Lower leg skin (tissue), 4 donors: ENCODE measurements around the gene OGDH. TPM values are rescaled to one million over a fixed set of nuclear protein-coding genes. Genes with fewer than 3 reads are reported as not detected.

Experiments
- DNase-seq, 2 donors: peaks; one replicate each; pipeline ENCODE4 v3.0.0-alpha.2; 2019; ENCODE audit warnings: low spot score in 2 of 2
- H3K4me3 ChIP-seq: fragments of 200-600 bp; sonication (generic); 2 replicates; pipeline ENCODE4 v1.5.1; 2017; ENCODE audit warnings: mild to moderate bottlenecking, low read depth; ENCODE audit not compliant: poor library complexity, severe bottlenecking
- CTCF ChIP-seq, 3 donors: fragments of 450-650 bp; IDR thresholded peaks; one replicate each; pipeline ENCODE4 v1.5.1; 2016; ENCODE audit warnings: antibody characterized with exemption in 3 of 3, mild to moderate bottlenecking in 3 of 3, moderate library complexity in 2 of 3
- POLR2A ChIP-seq, 2 donors: fragments of 450-650 bp; IDR thresholded peaks; one replicate each; pipeline ENCODE4 v1.6.1; 2016 to 2017; ENCODE audit warnings: antibody characterized with exemption in 2 of 2, mild to moderate bottlenecking in 1 of 2, moderate library complexity in 1 of 2
- WGBS, 2 donors: methylation state at CpG; one replicate each; pipeline ENCODE4 v1.1.5; 2018; 5-methylcytosine and 5-hydroxymethylcytosine counted together
- intact Hi-C: fragments of 100-400 bp; cut with DNase I; formaldehyde crosslinking; loops from one replicate; pipeline ENCODE4 v1.15.0; 2023; ENCODE audit warnings: low total_unique reads
- total RNA-seq, 4 donors: library from RNA; depleted of rRNA; stranded (reverse); fragments of >200 nt; gene quantifications; one replicate each; pipeline ENCODE4 v1.1.0, GENCODE V29; 2016

OGDH gene
- total RNA-seq, 4 donors from 2014 or later = 106 to 152 (median 126) TPM

- H3K4me3 ChIP-seq = no peak overlapping the region
- 87% methylated on average over 5 of the region's 5 CpGs for WGBS, 2 donors
- intact Hi-C loops = no loop called here
- no peak for DNase-seq
- TF ChIP-seq CTCF (IDR thresholded peaks at IDR 0.05) = no peak
- no peak for TF ChIP-seq POLR2A (IDR thresholded peaks at IDR 0.05)
Observed at GRCh38 chr7:44652535-44652934, 46.1 kb downstream of the OGDH start.

DNA sequence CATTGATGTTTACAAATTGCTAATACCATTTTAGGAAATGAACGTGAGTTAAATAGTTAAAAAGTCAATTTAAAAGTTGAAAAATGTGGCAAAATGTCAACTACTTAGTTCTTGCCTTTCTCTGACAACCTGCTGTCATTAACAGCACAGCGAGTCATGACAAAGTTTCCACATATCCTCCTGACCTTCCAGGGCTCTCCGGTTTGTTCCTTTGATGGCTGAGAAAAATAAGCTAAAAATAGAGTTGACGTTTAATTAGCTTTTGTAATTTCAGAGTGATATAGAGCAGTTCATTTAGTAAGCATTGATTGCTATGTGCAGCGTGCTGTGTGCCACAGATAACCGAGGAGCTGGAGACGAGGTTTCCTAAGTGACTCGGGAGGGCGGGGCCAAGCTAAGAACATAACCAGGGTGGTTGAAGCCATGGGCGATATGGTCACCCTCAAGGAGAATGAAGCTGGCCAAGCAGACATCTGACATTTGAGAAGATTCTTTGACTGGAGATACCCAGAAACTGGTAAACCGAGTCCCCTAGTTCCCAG lies 47.9 kb downstream of the OGDH start:
- no peak overlapping the region for H3K4me3 ChIP-seq
- 89% methylated on average over 11 of the region's 11 CpGs for WGBS, 2 donors
- DNase-seq = no peak
- intact Hi-C loops = no loop called here
- TF ChIP-seq CTCF (IDR thresholded peaks at IDR 0.05) (no peak), POLR2A (IDR thresholded peaks at IDR 0.05) (no peak)

- WGBS, 2 donors = 82 to 92% methylated on average over 1 of the region's 1 CpG
- intact Hi-C loops = no loop called here
- TF ChIP-seq CTCF (IDR thresholded peaks at IDR 0.05) (no peak), POLR2A (IDR thresholded peaks at IDR 0.05) (no peak)
- no peak for DNase-seq
- H3K4me3 ChIP-seq = no peak overlapping the region
Observed at GRCh38 chr7:44655341-44655740, 48.9 kb downstream of the OGDH start.

DNA sequence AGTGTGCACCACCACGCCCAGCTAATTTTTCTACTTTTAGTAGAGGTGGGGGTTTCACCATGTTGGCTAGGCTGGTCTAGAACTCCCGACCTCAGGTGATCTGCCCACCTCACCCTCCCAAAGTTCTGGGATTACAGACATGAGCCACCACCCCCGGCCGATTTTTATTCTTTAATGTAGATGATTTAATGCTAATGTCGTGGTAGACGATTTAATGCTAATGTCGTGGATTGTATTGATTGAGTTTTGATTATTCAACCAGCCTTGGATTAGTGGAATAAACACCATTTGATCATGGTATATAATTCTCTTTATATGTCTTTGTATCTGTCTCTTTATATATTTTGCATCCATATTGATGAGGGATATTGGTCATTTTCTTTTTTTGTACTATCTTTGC lies 52.6 kb downstream of the OGDH start:
- TF ChIP-seq CTCF (IDR thresholded peaks at IDR 0.05) = no peak
- TF ChIP-seq POLR2A (IDR thresholded peaks at IDR 0.05) = no peak
- no peak overlapping the region for H3K4me3 ChIP-seq
- no peak for DNase-seq
- WGBS, 2 donors = 94 to 98% methylated on average over 7 of the region's 7 CpGs
- intact Hi-C loops = no loop called here

DNA sequence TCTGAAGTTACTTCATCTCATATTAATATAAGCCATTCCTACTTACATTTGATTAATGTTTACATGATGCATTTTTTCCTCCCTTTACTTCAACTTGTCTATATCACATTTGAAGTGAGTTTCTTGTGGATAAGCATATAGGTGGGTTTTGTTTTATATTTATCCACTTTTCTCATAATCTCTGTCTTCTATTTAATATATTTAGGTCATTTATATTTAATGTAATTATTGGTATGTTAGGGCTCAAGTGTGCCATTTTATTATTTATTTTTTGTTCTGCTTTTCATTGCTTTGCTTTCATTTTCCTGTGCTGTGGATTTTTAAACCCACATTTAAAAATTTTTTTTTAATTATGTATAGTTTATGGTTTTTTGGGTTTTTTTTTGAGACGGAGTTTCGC lies 54.8 kb downstream of the OGDH start:
- 73 to 98% methylated on average over 2 of the region's 2 CpGs for WGBS, 2 donors
- intact Hi-C loops = no loop called here

More for the DNA sequence above, 54.8 kb downstream of the OGDH start:
- no peak for TF ChIP-seq CTCF (IDR thresholded peaks at IDR 0.05)
- no peak for TF ChIP-seq POLR2A (IDR thresholded peaks at IDR 0.05)
- no peak overlapping the region for H3K4me3 ChIP-seq
- DNase-seq = no peak
